Stomach (tissue), 4 donors: Measurements from ENCODE around the gene BTLA.

ENCODE experiments used
- EP300 ChIP-seq: sonication (generic); formaldehyde crosslinking; IDR thresholded peaks from one replicate; pipeline ENCODE4 v1.6.1; 2017; ENCODE audit warnings: antibody characterized with exemption
- POLR2A ChIP-seq, 4 donors: fragments of 450-650 bp; IDR thresholded peaks; one replicate each; pipeline ENCODE4 v1.6.1; 2016; ENCODE audit warnings: antibody characterized with exemption in 4 of 4, control low read depth in 2 of 4, mild to moderate bottlenecking in 1 of 4, moderate library complexity in 1 of 4
- POLR2AphosphoS5 ChIP-seq, 3 donors: sonication (generic); formaldehyde crosslinking; IDR thresholded peaks; one replicate each; pipeline ENCODE4 v1.6.1; 2016; ENCODE audit warnings: antibody characterized with exemption in 3 of 3
- TF ChIP-seq, protein P1 (sequence below), 7 experiments: fragments of 450-650 bp in 4 of 7; fragments of 200-600 bp in 3 of 7; sonication (generic) in 3 of 7; IDR thresholded peaks; one replicate each; pipeline ENCODE4 v1.5.1; 2016 to 2019; ENCODE audit warnings: antibody characterized with exemption in 7 of 7, control low read depth in 2 of 7, mild to moderate bottlenecking in 1 of 7

GRCh38 chr3:112486811-112487505 lies 12.3 kb downstream of the BTLA start:
- TF ChIP-seq, protein P1, sequence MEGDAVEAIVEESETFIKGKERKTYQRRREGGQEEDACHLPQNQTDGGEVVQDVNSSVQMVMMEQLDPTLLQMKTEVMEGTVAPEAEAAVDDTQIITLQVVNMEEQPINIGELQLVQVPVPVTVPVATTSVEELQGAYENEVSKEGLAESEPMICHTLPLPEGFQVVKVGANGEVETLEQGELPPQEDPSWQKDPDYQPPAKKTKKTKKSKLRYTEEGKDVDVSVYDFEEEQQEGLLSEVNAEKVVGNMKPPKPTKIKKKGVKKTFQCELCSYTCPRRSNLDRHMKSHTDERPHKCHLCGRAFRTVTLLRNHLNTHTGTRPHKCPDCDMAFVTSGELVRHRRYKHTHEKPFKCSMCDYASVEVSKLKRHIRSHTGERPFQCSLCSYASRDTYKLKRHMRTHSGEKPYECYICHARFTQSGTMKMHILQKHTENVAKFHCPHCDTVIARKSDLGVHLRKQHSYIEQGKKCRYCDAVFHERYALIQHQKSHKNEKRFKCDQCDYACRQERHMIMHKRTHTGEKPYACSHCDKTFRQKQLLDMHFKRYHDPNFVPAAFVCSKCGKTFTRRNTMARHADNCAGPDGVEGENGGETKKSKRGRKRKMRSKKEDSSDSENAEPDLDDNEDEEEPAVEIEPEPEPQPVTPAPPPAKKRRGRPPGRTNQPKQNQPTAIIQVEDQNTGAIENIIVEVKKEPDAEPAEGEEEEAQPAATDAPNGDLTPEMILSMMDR (IDR thresholded peaks at IDR 0.05) = no peak
- TF ChIP-seq EP300 (no peak), POLR2A (IDR thresholded peaks at IDR 0.05) (no peak), POLR2AphosphoS5 (IDR thresholded peaks at IDR 0.05) (no peak)
